ENCODE measurements around the gene NF1.
"Not testable (repeated sequence)": the region's sequence is repeated elsewhere in the genome, so short reads cannot be mapped to it uniquely, and the experiment has no call there.

NF1 gene

DNA sequence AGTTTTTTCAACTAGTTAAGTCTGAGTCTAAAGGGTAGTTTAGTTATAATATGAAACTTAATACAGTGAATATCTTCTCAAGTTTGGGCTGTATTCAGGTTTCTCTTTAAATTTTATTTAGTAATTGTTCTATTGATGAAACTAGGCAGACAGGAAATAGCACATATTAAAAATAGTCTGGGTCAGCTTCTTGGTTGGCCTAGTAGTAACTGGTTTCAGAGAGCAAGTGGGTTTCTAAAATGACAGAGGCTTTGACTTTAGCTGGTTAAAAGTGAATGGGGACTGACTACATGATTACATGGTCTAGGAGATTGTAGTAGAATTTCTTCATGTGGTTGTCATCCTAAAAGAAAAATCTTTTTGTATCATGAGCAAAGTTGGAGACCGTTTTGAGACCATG is 155.5 kb downstream of the NF1 start:
- no peak for TF ChIP-seq FOXP2 (optimal IDR thresholded peaks at IDR 0.05; ENCODE audit: control extremely low read depth, extremely low read length, insufficient read depth)
- H3K9me3 ChIP-seq (ENCODE audit: low read depth, low read length): no peaks in the 10 kb centered on the region
- DNase-seq (ENCODE audit: low read depth, low spot score): no peak
- no peak overlapping the region for H3K4me3 ChIP-seq
- H3K9ac ChIP-seq (ENCODE audit: insufficient read length): no peak overlapping the region
- peaks cover 5% of the 10 kb centered on the region; the same call in 1 of the 2 replicates for H3K36me3 ChIP-seq (ENCODE audit: insufficient read depth, low read length)
- H3K27ac ChIP-seq: no peak overlapping the region

DNA sequence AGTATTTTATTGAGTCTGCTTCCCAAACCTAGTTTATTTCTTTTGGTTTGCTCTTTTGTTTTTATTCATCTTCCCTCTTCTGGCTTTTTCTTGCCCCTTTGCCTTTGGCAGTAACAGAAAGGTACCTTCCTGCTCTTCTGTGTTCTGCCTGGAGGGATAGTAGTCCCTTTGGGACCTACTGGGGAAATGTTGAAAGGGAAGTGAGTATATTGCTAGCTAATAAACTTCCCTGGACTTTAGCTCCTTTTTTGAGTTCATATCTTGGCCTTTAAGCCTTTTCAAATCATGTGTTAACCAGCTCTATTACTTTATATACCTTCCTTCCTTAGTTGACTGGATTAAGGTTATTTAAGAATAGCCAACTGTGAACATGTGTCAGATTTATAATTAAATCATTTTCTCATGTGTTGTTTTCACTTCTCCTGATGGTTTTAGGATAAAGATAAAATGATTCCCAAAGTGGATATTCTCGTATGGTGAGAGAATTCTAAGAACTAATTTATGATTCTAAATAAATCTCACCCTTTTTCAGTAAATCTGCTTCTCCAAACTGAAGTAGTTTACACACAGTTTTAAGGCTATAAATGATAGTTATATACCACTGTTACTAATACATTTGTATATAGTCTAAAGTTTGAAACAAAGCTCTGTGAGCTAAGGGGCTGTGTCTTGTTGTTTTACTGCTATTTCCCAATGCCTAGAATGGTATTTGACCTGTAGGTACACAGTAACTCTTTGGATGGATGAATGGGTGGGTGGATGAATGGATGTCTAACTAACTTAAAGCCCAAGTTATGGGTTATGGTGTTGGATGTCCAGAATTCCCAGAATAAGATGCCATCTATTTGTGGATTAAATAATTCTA is 156.6 kb downstream of the NF1 start:
- no peak for DNase-seq (ENCODE audit: low read depth, low spot score)
- Histone ChIP-seq H3K4me3 (0 out of 2 replicates have a peak overlapping the region, but pooled peaks have one; percentile 8), H3K9ac (ENCODE audit: insufficient read length) (no peak overlapping the region), H3K36me3 (ENCODE audit: insufficient read depth, low read length) (no peaks in the 10 kb centered on the region), H3K9me3 (ENCODE audit: low read depth, low read length) (no peaks in the 10 kb centered on the region), H3K27ac (0 out of 2 replicates have a peak overlapping the region, but pooled peaks have one; percentile 40)
- TF ChIP-seq POLR2AphosphoS5 (IDR thresholded peaks at IDR 0.05; ENCODE audit: borderline replicate concordance, low read depth, low read length) (no peak), FOXP2 (optimal IDR thresholded peaks at IDR 0.05; ENCODE audit: control extremely low read depth, extremely low read length, insufficient read depth) (no peak), EZH2 (IDR thresholded peaks at IDR 0.05) (no peak)

DNA sequence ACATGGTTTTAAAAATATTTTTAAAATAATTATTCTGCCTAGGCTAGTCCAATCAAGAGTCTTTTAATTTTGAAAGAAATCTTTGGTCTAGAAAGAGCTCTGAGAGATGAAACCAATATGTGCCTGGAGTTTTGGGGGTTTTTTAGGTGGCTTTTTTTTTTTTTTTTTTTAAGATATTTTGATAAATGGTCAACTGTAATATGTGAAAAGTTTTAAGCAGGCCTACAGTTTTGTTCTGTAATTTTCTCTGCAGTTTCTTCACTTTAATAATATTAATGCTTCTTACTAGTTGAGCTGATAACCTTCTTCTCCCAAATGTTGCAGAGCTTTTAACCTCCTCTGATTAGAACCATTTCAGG is 157.2 kb downstream of the NF1 start:
- Histone ChIP-seq H3K4me3 (no peak overlapping the region), H3K9ac (ENCODE audit: insufficient read length) (no peak overlapping the region), H3K27ac (no peak overlapping the region), H3K9me3 (ENCODE audit: low read depth, low read length) (no peaks in the 10 kb centered on the region), H3K36me3 (ENCODE audit: insufficient read depth, low read length) (no peaks in the 10 kb centered on the region)
- DNase-seq (ENCODE audit: low read depth, low spot score): no peak
- TF ChIP-seq EZH2 (IDR thresholded peaks at IDR 0.05) (no peak), FOXP2 (optimal IDR thresholded peaks at IDR 0.05; ENCODE audit: control extremely low read depth, extremely low read length, insufficient read depth) (no peak), POLR2AphosphoS5 (IDR thresholded peaks at IDR 0.05; ENCODE audit: borderline replicate concordance, low read depth, low read length) (no peak)

DNA sequence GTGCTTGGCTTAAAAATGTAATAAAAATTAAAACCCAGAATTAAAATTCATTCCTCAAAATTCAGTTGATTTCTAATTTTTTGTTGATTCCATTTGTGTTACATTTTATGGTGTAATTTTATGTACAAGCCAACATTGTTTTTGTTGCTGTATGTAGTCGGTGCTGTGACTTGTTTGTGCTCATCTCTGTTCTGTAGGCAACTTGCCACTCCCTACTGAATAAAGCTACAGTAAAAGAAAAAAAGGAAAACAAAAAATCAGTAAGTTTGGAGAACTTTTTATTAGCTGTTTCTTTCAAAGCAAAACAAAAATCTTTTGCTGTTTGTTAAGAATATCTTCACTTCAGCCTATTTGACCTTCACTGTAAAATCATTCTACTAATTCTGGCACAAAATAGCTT is 158.0 kb downstream of the NF1 start:
- no peak for TF ChIP-seq POLR2AphosphoS5 (IDR thresholded peaks at IDR 0.05; ENCODE audit: borderline replicate concordance, low read depth, low read length)
- no peak for TF ChIP-seq FOXP2 (optimal IDR thresholded peaks at IDR 0.05; ENCODE audit: control extremely low read depth, extremely low read length, insufficient read depth)
- no peak for TF ChIP-seq EZH2 (IDR thresholded peaks at IDR 0.05)
- DNase-seq (ENCODE audit: low read depth, low spot score): no peak
- no peaks in the 10 kb centered on the region for H3K36me3 ChIP-seq (ENCODE audit: insufficient read depth, low read length)
- no peak overlapping the region for H3K9ac ChIP-seq (ENCODE audit: insufficient read length)
- H3K27ac ChIP-seq: no peak overlapping the region
- no peaks in the 10 kb centered on the region for H3K9me3 ChIP-seq (ENCODE audit: low read depth, low read length)
- H3K4me3 ChIP-seq: no peak overlapping the region

DNA sequence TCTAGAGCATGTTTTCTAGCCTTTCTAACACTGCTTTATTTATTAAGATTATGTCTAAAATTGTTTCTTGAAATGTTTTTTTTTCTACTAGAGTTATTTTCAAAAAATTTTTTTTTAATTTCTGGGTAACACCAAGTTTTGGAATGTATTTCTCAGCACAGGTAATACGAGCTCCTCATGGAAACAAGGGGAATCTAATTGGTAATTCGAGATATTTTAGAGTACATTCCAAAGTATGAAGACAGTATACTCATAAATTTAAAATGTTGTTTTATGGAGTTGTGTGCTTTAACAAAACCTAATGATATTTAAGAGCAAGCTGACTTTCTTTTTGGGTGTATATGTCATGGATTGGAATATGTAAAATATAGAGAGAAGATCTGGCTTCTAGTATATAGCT is 159.9 kb downstream of the NF1 start:
- Histone ChIP-seq H3K36me3 (ENCODE audit: insufficient read depth, low read length) (peaks cover 8% of the 10 kb centered on the region), H3K9ac (ENCODE audit: insufficient read length) (no peak overlapping the region), H3K9me3 (ENCODE audit: low read depth, low read length) (no peaks in the 10 kb centered on the region), H3K27ac (peak overlapping the region; percentile 51), H3K4me3 (0 out of 2 replicates have a peak overlapping the region, but pooled peaks have one; percentile 3)
- no peak for DNase-seq (ENCODE audit: low read depth, low spot score)
- no peak for TF ChIP-seq FOXP2 (optimal IDR thresholded peaks at IDR 0.05; ENCODE audit: control extremely low read depth, extremely low read length, insufficient read depth)
- TF ChIP-seq POLR2AphosphoS5 (IDR thresholded peaks at IDR 0.05; ENCODE audit: borderline replicate concordance, low read depth, low read length): no peak
- TF ChIP-seq EZH2 (IDR thresholded peaks at IDR 0.05): no peak

DNA sequence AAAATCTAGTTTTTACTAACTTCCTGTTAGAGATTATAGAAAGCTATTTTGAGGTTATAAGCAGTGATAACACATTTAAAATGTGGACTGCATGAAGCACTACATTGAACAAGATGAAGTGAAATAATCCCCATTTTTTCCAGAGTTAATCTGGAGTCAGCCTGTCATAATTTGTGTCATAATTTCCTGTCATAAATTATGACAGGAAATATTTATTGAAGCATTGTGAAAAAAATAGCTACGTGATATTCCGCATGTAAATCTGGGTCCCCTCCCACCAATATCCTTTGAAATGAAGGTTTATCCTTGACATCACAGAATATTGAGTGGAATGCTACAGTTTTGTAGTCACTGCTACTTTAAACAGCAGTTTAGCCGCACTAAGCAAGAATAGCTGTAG is 162.2 kb downstream of the NF1 start:
- TF ChIP-seq POLR2AphosphoS5 (IDR thresholded peaks at IDR 0.05; ENCODE audit: borderline replicate concordance, low read depth, low read length) (no peak), EZH2 (IDR thresholded peaks at IDR 0.05) (no peak)
- Histone ChIP-seq H3K9me3 (ENCODE audit: low read depth, low read length) (no peaks in the 10 kb centered on the region), H3K9ac (ENCODE audit: insufficient read length) (no peak overlapping the region), H3K27ac (peak overlapping the region; percentile 82), H3K4me3 (peak overlapping the region; percentile 26), H3K36me3 (ENCODE audit: insufficient read depth, low read length) (peaks cover 24% of the 10 kb centered on the region)
- DNase-seq (ENCODE audit: low read depth, low spot score): peak; percentile 50

DNA sequence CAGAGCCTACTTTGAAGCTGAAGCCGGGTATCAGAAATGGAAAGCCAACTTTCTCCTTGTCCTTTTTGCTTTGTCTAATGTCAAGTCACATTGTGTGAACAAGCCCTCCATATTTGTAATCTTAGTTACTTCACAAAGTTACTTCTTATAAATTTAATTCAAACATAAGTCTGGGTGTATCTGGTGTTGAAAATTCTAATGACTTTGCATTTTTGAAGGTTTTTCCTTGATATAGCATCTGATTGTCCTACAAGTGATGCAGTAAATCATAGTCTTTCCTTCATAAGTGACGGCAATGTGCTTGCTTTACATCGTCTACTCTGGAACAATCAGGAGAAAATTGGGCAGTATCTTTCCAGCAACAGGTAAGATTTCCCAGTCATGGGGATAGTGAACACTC is 165.4 kb downstream of the NF1 start:
- no peak overlapping the region for H3K27ac ChIP-seq
- peaks cover 31% of the 10 kb centered on the region for H3K36me3 ChIP-seq (ENCODE audit: insufficient read depth, low read length)
- H3K9me3 ChIP-seq (ENCODE audit: low read depth, low read length): no peaks in the 10 kb centered on the region
- DNase-seq (ENCODE audit: low read depth, low spot score): no peak
- TF ChIP-seq FOXP2 (optimal IDR thresholded peaks at IDR 0.05; ENCODE audit: control extremely low read depth, extremely low read length, insufficient read depth): no peak
- no peak for TF ChIP-seq EZH2 (IDR thresholded peaks at IDR 0.05)
- no peak for TF ChIP-seq POLR2AphosphoS5 (IDR thresholded peaks at IDR 0.05; ENCODE audit: borderline replicate concordance, low read depth, low read length)
- no peak overlapping the region for H3K4me3 ChIP-seq
- H3K9ac ChIP-seq (ENCODE audit: insufficient read length): no peak overlapping the region

DNA sequence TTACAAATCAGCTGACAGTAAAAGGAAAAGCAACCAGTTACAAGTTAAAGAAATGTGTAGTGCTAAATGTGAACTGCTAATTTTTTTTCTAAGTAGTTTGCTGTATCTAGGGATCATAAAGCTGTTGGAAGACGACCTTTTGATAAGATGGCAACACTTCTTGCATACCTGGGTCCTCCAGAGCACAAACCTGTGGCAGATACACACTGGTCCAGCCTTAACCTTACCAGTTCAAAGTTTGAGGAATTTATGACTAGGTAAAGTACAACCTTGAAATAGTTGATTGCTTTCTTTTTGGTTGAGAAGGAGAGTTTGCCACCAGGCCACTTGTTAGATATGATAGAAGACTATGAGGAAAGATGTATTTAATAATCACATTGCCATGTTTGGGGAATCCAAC is 166.8 kb downstream of the NF1 start:
- no peak overlapping the region for H3K27ac ChIP-seq
- TF ChIP-seq POLR2AphosphoS5 (IDR thresholded peaks at IDR 0.05; ENCODE audit: borderline replicate concordance, low read depth, low read length) (no peak), FOXP2 (optimal IDR thresholded peaks at IDR 0.05; ENCODE audit: control extremely low read depth, extremely low read length, insufficient read depth) (no peak), EZH2 (IDR thresholded peaks at IDR 0.05) (no peak)
- H3K4me3 ChIP-seq: no peak overlapping the region
- no peaks in the 10 kb centered on the region for H3K9me3 ChIP-seq (ENCODE audit: low read depth, low read length)
- no peak for DNase-seq (ENCODE audit: low read depth, low spot score)
- peaks cover 45% of the 10 kb centered on the region for H3K36me3 ChIP-seq (ENCODE audit: insufficient read depth, low read length)
- no peak overlapping the region for H3K9ac ChIP-seq (ENCODE audit: insufficient read length)

DNA sequence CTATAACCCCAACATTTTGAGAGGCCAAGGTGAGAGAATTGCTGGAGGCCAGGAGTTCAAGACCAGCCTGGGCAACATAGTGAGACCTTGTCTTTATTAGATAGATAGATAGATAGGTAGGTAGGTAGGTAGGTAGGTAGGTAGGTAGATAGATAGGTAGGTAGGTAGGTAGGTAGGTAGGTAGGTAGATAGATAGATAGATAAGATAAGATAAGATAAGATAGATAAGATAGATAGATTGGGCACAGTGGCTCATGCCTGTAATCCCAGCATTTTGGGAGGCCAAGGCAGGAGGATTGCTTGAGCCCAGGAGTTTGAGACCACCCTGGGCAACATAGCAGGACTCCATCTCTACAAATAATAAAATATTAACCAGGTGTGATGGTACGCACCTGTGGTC is 168.1 kb downstream of the NF1 start:
- not testable (repeated sequence) for H3K27ac ChIP-seq; H3K9me3 ChIP-seq (ENCODE audit: low read depth, low read length); H3K9ac ChIP-seq (ENCODE audit: insufficient read length); DNase-seq (ENCODE audit: low read depth, low spot score); H3K4me3 ChIP-seq
- H3K36me3 ChIP-seq (ENCODE audit: insufficient read depth, low read length): peaks cover 54% of the 10 kb centered on the region

Data from SK-N-MC (cell line).